Gastrocnemius medialis (tissue), 4 donors: ENCODE measurements around the gene FHOD3.

ENCODE experiments used
- POLR2A ChIP-seq, 2 donors: fragments of 450-650 bp; IDR thresholded peaks; one replicate each; pipeline ENCODE4 v1.6.1; 2017; ENCODE audit warnings: antibody characterized with exemption in 2 of 2, mild to moderate bottlenecking in 2 of 2, moderate library complexity in 2 of 2
- TF ChIP-seq, protein P1 (sequence below), 5 experiments: fragments of 450-650 bp in 3 of 5; fragments of 200-600 bp in 2 of 5; sonication (generic) in 2 of 5; IDR thresholded peaks in 4 of 5; conservative IDR thresholded peaks in 1 of 5; 1 replicate in 4 of 5; 2 replicates in 1 of 5; pipeline ENCODE4 v1.5.1; 2016 to 2019; ENCODE audit warnings: antibody characterized with exemption in 5 of 5, mild to moderate bottlenecking in 3 of 5, moderate library complexity in 3 of 5

DNA sequence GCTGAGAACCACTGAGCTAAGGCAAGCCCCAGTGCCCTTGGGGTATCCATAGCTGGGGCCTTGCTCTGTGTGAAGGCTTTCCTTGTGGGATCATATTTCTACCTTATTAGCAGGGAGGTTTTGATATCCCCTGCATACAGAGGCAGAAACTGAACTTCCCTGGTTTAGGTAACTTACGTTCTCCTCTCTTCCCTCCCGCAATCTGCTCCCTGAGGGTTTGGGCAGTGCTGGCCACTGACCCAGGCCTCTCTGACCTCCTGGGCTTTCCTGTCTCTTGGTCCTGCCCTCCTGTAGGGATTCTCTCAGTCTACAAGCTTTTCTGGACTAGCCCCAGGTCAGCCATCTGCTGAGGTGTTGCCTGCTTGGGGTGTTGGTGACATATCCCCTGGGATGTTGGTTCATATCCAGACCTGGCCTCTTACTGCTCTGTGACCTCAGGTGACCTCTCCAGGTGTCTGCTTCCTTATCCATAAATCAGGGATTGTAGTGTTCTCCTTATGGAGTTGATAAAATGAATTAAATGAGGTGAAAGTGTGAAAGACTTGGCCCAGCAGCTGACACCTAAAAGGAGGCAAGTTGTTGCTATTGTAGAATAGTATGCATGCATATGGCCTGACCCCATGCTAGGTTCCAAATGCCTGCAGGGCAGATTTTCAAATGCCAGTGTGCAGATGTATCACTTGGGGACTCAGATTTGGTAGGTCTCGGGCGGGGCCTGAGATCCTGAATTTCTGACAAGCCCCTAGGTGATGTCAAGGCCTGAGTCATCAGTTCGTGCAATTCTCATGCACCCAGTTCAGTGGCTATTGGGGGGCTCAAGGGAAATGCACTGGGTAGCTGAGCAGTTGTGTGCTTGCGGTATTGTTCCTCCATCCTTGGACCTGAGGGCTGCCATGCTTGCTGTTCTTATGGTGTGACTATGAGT lies 106.6 kb downstream of the FHOD3 start:
- TF ChIP-seq, protein P1, sequence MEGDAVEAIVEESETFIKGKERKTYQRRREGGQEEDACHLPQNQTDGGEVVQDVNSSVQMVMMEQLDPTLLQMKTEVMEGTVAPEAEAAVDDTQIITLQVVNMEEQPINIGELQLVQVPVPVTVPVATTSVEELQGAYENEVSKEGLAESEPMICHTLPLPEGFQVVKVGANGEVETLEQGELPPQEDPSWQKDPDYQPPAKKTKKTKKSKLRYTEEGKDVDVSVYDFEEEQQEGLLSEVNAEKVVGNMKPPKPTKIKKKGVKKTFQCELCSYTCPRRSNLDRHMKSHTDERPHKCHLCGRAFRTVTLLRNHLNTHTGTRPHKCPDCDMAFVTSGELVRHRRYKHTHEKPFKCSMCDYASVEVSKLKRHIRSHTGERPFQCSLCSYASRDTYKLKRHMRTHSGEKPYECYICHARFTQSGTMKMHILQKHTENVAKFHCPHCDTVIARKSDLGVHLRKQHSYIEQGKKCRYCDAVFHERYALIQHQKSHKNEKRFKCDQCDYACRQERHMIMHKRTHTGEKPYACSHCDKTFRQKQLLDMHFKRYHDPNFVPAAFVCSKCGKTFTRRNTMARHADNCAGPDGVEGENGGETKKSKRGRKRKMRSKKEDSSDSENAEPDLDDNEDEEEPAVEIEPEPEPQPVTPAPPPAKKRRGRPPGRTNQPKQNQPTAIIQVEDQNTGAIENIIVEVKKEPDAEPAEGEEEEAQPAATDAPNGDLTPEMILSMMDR (IDR thresholded peaks at IDR 0.05 in 4 of 5, conservative IDR thresholded peaks at IDR 0.05 in 1 of 5), result no peak
- no peak for TF ChIP-seq POLR2A (IDR thresholded peaks at IDR 0.05)
